ENCODE results near the gene ZNF609.

DNA sequence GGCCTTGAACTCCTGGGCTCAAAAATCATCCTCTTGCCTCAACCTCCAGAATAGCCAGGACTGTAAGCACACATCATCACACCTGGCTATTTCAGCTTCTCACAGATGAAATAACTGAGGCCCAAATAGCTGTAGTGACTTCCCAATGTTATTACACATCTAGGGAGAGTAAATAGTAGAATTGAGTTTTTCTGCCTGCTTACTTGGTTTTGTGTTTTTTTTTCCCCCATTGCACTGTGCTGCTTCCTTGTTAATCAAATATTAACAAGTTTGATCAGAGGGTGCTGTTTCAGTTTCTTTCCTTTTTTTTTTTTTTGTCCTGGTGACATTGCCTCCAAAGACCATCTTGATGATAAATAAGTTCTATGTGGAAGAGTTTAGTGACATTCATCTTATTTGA, 23.4 kb downstream of the ZNF609 start:
- TF ChIP-seq GATA2 (IDR thresholded peaks at IDR 0.05; ENCODE audit: low read depth, low read length) (no peak), GATA3 (IDR thresholded peaks at IDR 0.05; ENCODE audit: low read depth, low read length) (no peak)
